GM10266 (cell line): ENCODE results near the gene CXXC5.
A peak's percentile ranks its signal among the peaks of the same experiment; 100 is the strongest.

Experiments
- DNase-seq: peaks from one replicate; pipeline ENCODE4 v3.0.0; 2012; ENCODE audit errors: extremely low spot score
- CTCF ChIP-seq: IDR thresholded peaks from 2 replicates; pipeline ENCODE4 v1.5.1; 2012; ENCODE audit warnings: mild to moderate bottlenecking, low read depth; ENCODE audit not compliant: control insufficient read depth, insufficient read depth; ENCODE audit errors: missing control alignments

CXXC5 gene

GRCh38 chr5:139640421-139641115 is 7.6 kb upstream of the CXXC5 start:
- DNase-seq, result peak; percentile 6
- TF ChIP-seq CTCF, result no peak

- no peak for TF ChIP-seq CTCF
- peak; percentile 9 for DNase-seq
Measured at GRCh38 chr5:139641116-139642080, 6.8 kb upstream of the CXXC5 start.

GRCh38 chr5:139642213-139642612 is 5.9 kb upstream of the CXXC5 start:
- no peak for TF ChIP-seq CTCF
- no peak for DNase-seq

DNA sequence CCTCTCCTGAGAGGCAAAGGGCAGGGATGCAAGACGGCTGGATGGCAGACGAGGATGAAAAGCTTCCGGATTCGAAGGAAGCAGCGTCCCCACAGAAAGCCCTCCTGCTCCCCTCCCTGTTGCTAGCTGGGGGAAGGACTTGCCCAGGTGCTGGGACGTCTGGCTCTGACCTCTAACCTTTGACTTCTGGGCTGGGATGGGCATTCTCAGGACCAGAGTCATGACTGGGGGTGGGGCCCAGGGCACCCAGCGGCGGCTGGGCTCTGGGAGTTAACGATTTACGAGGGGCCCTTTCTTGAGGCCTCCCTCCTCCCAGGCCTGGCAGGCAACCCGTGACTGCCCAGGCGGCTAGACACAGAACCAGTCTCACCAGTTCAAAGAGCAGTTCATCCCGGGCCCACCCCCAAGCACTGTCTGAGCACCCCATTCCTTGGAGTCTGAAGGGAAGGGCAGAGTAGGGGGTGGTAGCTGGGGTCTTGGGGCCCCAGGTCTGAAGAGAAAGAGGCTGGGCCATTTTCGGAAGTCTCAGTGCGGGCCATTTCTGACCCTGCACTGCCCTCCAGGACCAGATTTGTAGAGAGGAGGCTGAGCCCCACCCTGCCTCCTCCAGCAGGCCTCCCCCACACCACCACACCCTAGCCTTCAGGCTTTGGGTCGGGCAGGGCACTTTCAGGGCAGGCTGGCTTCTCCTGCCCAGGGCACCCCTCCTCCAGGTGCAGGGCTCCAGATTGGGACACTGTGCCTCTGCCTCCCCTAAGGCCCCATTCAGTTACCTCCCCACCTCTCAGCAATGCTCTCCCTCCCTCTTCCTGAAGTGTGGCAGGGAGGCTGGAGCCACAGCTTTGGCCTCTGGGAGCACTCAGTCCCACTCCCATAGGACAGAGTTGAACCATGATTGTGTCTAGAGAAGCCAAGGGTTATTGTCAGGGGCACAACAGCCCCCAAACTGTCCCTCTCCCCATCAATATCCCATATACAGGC is 5.0 kb upstream of the CXXC5 start:
- peak; percentile 10 for DNase-seq
- TF ChIP-seq CTCF, result no peak

DNA sequence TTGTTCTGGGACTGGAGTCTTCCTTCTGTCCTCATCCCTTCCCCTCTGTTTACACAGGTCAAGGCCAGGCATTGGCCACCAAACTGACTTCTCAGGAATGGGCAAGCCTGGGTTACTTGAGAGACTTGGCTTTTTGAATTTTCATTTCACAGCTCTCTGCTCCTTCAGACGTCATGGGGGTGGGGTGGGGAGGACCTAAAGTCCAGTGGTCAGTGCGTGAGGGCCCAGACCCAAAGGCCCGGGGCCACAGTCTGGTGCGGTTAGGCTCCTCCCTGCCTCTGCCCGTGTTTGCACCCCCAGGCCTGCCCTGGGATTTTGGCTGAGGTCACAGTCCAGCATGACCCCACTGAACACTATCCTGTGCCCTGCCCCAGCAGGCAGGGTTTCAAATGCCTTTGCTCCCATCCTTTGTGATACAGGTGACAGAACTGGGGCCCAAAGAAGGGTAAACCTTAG is 4.1 kb upstream of the CXXC5 start:
- DNase-seq, result peak; percentile 2
- no peak for TF ChIP-seq CTCF

DNA sequence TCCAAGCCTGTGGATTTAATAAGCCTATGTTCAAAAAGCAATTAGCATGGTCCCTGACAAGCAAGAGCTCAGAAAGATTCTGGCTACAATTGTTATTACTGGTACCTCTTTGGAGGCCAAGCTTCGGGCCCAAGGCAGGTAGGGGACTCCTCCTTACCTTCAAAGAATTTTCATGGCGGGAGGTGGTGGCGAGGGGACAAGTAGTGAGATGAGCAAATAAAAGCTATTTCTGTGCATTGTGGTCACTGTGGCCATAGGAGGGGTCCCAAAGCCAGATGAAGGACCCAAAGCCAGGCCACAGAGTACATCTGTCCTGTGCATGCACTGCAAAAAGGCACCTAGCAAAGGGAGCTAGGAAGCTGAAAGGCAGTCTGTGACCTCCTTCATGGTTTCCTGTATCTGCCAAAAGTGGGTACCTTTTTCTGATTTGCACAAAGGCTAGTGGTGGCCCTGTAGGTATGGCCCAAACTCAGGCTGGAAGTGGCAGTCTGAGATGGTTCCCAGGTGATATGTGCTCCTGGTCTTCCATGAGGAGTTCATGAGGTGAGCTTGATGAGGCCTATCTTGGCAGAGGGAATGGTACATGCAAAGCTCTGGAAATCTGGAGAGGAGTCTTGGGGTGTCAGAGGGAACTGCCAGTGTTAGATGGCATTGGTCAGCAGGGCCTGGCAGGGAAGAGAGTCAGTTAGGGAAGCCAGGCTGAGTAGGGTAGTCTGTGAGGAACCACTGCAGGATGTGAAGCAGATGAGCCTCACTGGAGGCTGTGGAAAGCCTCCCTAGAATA is 3.3 kb upstream of the CXXC5 start:
- TF ChIP-seq CTCF, result no peak
- no peak for DNase-seq
